Suppressor macrophage treated with lipopolysaccharide for 1 hour (primary cell): ENCODE data around the gene IPO11.
A peak's percentile ranks its signal among the peaks of the same experiment; 100 is the strongest.
"Not testable (repeated sequence)": the region's sequence is repeated elsewhere in the genome, so short reads cannot be mapped to it uniquely, and the experiment has no call there.

Source experiments
- DNase-seq, 3 donors: peaks; one replicate each; pipeline ENCODE4 v3.0.0-alpha.2; 2020 to 2022

IPO11 gene

DNA sequence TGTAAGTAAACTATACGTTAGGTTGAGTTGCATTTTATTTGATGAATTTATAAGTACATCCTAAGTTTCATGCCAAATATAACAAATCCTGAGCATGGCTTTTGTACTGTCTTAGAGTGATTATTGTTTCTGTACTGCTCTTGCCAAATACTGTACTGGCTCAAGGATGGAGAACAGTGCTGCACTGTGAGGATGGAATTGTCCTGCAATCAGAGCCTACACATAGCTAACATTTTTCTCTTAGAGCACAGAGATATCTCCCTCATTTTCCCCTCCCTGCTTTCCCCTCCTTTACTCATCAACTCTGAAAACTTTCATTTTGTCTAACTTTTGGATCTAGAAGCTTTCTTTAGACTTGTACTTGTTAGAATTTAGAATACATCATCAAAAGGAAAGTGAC lies 194.3 kb downstream of the IPO11 start:
- DNase-seq, result no peak

GRCh38 chr5:62607615-62608014 lies 195.1 kb downstream of the IPO11 start:
- no peak for DNase-seq

- no peak for DNase-seq
Observed at GRCh38 chr5:62608529-62609511, 196.3 kb downstream of the IPO11 start.

DNA sequence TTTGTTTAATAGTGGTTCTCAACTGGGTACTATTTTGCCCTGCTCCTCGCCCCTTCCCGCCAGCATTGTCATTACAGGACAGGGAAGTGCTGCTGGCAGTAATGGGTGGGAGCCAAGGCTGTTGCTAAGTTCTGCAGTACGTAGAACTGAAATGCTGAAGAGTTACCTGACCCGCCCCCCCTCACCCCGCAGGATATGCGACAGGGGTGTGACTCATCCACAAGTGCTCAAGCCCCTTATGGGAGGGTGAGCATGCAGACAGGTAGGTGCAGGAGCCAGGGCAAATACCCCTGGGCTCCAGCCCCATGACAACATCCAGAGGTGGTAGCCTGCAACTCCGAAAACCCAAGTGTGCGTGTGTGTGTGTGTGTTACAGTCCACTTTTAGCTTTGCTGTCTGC lies 201.8 kb downstream of the IPO11 start:
- DNase-seq, result no peak

- no peak for DNase-seq
Observed at GRCh38 chr5:62616615-62617277, 204.2 kb downstream of the IPO11 start.

DNA sequence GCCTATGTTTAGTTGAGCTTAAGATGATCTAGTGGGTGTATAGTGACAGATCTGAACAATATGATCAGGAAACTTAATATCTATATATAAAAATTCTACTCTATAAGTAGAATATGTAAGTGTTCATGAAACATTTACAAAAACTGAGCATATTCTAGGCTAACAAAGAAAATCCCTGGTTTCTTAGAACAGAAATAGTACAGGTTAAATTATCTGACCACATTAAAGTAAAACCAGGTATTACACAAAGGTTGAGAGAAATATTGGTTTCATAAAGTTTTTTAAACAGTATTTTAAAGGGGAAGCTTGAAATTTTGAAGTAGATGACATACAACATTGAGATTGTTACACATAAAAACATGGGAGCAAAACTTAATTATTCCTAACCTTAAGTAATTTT lies 205.4 kb downstream of the IPO11 start:
- DNase-seq, result no peak

DNA sequence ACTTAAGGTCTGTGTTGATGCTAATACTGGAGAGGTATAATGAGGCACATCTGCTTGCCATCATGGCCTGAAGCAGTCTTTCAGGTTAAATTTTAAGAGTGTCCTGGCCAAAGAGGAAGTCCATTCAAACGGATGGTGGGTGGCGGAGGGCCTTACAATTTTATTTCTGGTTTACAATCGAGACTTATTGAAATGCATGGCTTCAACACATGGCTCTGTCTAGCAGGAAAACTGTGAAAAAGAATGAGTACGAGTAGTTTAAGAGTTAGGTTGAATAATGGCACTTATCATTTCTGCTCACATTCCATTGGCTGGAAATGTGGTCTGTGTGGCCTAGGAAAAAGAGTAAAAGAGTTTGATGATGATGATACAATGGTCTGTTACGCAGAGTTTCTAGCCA lies 208.2 kb downstream of the IPO11 start:
- no peak for DNase-seq

- DNase-seq, result no peak
Observed at GRCh38 chr5:62621280-62621679, 208.7 kb downstream of the IPO11 start.

DNA sequence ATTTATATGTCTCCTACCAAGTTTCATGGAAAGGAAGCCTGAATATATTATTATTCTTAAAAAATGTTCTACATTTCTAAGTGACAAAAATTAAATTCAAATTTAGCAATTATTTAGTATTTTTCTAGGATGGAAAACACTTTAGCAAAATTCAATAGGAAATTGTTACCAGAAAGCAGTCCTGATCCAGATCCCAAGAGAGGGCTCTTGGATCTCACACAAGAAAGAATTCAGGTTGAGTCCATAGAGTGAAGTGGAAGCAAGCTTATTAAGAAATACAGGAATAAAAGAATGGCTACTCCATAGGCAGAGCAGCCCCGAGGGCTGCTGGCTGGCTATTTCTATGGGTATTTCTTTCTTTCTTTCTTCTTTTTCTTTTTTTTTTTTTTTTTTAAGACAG lies 210.7 kb downstream of the IPO11 start:
- DNase-seq, result no peak

DNA sequence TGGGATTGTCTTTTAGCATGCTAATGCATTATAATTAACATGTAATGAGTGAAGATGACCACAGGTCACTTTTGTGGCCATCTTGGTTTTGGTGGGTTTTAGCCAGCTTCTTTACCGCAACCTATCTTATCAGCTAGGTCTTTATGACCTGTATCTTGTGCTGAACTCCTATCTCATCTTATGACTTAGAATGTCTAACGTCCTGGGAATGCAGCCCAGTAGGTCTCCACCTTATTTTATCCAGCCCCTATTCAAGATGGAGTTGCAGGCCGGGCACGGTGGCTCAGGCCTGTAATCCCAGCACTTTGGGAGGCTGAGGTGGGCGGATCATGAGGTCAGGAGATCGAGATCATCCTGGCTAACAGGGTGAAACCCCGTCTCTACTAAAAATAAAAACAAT lies 211.9 kb downstream of the IPO11 start:
- not testable (repeated sequence) for DNase-seq

DNA sequence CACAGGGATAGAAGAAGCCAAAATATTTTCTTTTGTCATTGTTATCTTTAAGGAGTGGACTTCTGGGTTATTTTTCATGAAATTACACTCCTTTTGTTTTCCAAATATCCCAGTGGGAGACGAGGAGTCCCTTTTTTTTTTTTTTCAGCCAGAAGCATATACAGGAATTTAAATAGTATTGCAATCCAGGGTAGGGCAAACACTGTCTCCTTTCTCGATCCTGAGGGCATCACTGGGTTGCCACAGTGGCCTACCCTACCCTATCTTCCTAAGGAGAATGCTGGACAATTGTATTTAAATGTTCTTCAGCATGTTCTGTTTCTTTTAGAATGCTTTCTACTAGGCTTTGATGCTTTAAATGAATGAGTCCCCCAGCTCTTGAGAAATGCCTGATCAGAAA lies 214.0 kb downstream of the IPO11 start:
- no peak for DNase-seq

GRCh38 chr5:62627121-62627520 lies 214.6 kb downstream of the IPO11 start:
- no peak for DNase-seq

- no peak for DNase-seq
Observed at GRCh38 chr5:62627901-62628300, 215.3 kb downstream of the IPO11 start.

- DNase-seq, result no peak
Observed at GRCh38 chr5:62631909-62632580, 219.5 kb downstream of the IPO11 start.

DNA sequence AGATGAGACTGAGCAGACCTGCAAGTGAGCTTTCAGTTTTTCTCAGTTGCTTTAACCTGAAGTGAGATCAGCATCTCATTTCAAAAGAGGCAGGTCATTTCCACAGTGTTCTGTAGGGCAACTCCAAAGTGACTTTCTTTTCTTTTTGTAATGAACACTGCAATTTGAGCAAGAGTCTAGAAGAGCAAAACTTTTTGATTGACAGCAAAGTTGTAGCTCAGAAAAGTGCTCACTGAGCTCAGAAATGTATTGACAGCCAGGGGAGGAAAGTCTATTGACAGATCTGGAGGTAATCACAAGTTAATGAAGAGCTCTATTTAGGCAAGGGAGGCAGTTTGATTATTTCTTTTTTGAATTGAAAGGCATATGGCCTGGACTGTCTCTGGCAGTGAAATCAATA lies 220.7 kb downstream of the IPO11 start:
- DNase-seq, result no peak

DNA sequence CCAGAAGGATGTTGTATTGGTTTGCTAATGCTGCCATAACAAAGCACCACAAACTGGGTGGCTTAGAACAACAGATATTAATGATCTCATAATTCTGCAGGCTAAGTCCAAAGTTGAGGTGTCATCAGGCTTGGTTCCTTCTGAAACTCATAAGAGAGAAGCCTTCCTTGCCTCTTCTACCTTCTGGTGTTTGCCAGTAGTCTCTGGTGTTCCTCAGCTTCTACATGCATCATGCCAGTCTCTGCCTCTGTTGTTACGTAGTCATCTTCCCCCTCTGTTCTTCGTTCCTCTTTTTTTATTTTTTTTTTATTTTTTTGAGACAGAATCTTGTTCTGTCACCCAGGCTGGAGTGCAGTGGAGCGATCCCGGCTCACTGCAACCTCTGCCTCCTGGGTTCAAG lies 227.9 kb downstream of the IPO11 start:
- DNase-seq, result peak; percentile 25 to 64 (median 62)

- no peak for DNase-seq
Observed at GRCh38 chr5:62642468-62642867, 229.9 kb downstream of the IPO11 start.

DNA sequence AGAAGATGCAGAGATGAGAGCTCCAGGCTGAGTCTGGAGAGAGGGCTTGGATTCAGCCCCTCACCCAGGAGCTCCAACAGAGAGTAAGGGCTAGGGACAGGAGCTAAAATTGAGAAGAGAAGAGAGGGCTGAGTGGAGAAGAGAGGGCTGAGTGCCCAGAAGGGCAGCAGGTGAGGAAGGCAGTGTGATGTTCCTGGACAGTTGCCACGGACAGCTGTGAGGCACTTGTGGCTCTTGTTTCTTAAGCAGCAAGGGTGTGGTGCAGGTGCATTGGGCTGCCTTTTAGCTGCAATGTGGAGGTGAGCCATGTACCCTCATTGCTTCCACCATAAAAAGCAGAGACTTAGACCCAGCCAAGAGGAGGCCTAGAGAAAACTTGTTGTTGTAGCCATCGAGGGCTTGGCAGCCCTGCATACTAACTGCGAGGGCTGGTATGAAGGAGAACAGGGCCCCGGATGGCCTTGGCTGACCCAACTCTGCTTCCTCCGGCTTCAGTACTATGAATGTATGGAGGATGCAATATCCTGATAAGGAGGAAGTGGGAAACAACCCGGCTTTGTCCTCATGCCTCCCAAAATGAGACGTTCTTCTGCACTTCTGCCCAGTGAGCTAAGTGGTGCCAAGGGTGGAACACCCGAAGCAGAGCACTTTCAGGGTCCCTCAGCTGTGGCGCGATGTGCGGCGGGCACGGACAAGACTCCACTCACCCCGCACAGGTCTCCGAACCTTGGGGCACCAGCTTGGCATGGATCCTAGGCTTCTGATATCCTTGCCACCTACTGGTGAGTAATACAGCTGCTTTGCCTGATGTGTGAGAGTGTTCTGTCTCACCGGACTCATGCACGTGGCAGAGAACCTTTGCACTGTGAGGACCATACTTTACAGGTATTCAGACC lies 231.2 kb downstream of the IPO11 start:
- peak in 2 of 3 donors; percentile 34 to 39 for DNase-seq

DNA sequence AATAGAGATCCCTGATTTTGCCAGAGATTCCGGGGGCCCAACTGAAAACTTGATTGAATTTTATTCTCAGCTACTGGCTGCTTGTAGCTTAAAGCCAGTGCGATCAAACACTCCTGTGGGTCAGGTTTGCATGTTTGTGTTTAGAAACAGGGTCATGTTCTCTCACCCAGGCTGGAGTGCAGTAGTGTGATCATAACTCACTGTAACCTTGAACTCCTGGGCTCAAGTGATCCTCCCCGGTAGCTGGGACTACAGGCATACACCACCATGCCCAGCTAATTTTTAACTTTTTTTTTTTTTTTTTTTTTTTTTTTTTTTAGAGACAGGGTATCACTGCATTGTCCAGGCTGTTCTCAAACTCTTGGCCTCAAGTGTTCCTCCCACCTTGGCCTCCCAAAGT lies 232.7 kb downstream of the IPO11 start:
- DNase-seq, result no peak

DNA sequence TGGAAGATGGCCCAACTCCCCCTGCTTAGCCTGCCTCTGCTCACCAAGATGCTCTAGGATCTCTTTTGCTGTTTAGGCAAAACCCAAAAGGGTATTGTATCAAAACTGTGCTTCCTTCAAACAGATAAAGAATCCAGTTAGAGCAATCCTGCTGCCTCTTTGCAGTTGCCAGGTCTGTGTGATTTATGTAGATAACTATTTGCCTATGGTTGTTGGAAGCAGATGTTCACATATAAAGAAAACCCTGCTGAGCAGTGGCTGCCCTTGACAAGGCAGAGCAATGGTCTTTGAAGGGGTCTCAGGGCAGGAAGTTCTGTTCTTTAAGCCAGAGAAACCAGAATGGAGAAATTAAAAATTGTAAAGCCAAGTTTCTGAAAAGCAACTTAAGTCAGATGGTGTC lies 234.7 kb downstream of the IPO11 start:
- no peak for DNase-seq

GRCh38 chr5:62649025-62649424 lies 236.5 kb downstream of the IPO11 start:
- no peak for DNase-seq

GRCh38 chr5:62649476-62650113 lies 237.0 kb downstream of the IPO11 start:
- peak; percentile 13 to 29 (median 28) for DNase-seq
